A549 treated with Mapracorat at 1 μM for 4 hours (cell line): ENCODE measurements around the gene MRC1. TPM values are rescaled to one million over a fixed set of nuclear protein-coding genes. Genes with fewer than 3 reads are reported as not detected.

Source experiments
- total RNA-seq: library from RNA; stranded (reverse); fragments of 200-300 nt; extraction: Qiagen RNA extraction; gene quantifications from 5 replicates; pipeline ENCODE4 v1.2.3, GENCODE V29; 2022

MRC1 gene
- total RNA-seq = 0.03 TPM in 2 of 5 replicates, not detected in the others

GRCh38 chr10:17808971-17809841, at the start of gene MRC1:
Gene MRC1, plus strand, starts transcription at chr10:17809348. Its CDS starts 118 bp downstream, at chr10:17809466.

DNA sequence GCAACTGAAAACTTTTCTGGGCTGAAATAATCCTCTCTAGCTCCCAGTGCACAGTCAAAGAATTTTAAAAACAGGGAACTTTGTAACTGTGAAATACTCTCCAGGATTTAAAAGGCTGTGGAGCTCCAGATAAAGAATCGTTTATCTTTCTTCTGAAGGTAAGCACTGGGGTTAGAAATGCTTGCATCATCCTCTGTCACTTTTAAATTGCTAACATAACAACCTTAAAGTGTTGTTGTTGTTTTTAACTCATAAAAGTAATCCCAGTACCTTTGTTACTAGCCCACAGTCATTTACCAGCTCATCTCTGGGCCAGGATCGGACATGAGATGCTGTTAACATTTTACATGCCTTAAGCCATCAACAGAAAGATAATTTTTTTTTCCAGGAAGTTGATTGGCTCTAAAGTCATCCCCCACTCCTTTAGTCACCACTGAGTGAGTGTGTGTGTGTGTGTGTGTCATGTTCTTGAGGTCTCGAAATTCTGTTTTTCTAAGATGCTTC, 142.8 kb downstream of the MRC1 start, which contains the start of gene SLC39A12:
TSS of gene SLC39A12 (plus strand) at position 51 of the 504 bp plus-strand sequence. CDS start 1,359 bp downstream, outside the sequence.

Other genes with a start within 250 kb of the MRC1 start
- 37.7 to 61.6 TPM (median 58.5 TPM) in 5 replicates for gene HACD1, start 192.0 kb upstream of the MRC1 start, total RNA-seq
- 22.5 to 25.3 TPM (median 24.2 TPM) in 5 replicates for gene STAM, start 165.2 kb upstream of the MRC1 start, total RNA-seq
- gene TMEM236, start 57.1 kb upstream of the MRC1 start, total RNA-seq = 0.02 to 0.08 TPM (median 0.03 TPM) in 5 replicates
- not detected in 5 replicates for gene SLC39A12, start 142.6 kb downstream of the MRC1 start, total RNA-seq